NB4 (cell line): ENCODE data around the gene MAP3K20.

Source experiments
- DNase-seq: peaks from one replicate; pipeline ENCODE4 v3.0.0; 2010; ENCODE audit warnings: low read depth
- H3K4me3 ChIP-seq: one replicate; pipeline ENCODE4 v1.5.1; 2011; ENCODE audit warnings: mild to moderate bottlenecking, low read depth, low read length, moderate library complexity
- MYC ChIP-seq: IDR thresholded peaks from 2 replicates; pipeline ENCODE4 v1.6.1; 2011; ENCODE audit warnings: low read depth, low read length
- POLR2A ChIP-seq: IDR thresholded peaks from 2 replicates; pipeline ENCODE4 v1.6.1; 2011; ENCODE audit warnings: mild to moderate bottlenecking; ENCODE audit not compliant: insufficient read length; ENCODE audit errors: extremely low read depth
- TF ChIP-seq, protein P1 (sequence below): IDR thresholded peaks from one replicate; pipeline ENCODE4 v1.5.1; 2012; ENCODE audit warnings: low read depth, low read length
- TF ChIP-seq, protein P2 (sequence below): IDR thresholded peaks from 2 replicates; pipeline ENCODE4 v1.6.1; 2011; ENCODE audit warnings: low read depth, low read length

The MAP3K20 gene

DNA sequence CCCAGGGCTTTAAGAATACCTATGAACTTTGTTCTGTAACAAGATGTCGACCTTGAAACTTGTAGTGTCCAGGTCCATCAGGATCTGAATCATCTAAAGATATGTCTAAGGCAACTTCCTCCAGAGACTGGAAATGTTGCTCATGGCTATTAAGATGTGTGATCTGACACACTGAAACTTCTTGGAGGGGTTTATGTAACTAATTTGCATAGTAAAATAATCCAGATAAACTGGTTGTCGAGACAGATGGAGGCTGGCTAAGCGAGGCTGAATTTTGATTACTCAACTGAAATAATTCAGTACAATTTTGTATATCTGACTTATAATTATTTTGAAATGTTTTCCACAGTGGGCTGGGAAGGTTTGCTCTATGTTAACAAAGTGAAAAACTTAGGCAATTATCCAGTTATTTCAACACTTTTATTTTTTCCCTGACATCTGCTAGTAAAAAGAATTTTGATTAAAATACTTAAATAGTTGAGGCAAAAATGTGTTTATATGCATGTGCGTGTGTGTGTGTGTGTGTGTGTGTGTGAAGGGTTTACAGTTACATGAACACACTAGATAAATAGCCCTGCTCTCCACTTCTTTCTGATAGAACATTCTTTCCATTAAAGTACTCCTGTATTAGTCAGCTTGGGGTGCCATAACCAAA is 11.4 kb upstream of the MAP3K20 start:
- TF ChIP-seq MYC, result no peak
- TF ChIP-seq, protein P1, sequence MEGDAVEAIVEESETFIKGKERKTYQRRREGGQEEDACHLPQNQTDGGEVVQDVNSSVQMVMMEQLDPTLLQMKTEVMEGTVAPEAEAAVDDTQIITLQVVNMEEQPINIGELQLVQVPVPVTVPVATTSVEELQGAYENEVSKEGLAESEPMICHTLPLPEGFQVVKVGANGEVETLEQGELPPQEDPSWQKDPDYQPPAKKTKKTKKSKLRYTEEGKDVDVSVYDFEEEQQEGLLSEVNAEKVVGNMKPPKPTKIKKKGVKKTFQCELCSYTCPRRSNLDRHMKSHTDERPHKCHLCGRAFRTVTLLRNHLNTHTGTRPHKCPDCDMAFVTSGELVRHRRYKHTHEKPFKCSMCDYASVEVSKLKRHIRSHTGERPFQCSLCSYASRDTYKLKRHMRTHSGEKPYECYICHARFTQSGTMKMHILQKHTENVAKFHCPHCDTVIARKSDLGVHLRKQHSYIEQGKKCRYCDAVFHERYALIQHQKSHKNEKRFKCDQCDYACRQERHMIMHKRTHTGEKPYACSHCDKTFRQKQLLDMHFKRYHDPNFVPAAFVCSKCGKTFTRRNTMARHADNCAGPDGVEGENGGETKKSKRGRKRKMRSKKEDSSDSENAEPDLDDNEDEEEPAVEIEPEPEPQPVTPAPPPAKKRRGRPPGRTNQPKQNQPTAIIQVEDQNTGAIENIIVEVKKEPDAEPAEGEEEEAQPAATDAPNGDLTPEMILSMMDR, result no peak
- TF ChIP-seq POLR2A, result no peak
- TF ChIP-seq, protein P2, sequence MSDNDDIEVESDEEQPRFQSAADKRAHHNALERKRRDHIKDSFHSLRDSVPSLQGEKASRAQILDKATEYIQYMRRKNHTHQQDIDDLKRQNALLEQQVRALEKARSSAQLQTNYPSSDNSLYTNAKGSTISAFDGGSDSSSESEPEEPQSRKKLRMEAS, result no peak
- no peak overlapping the region for H3K4me3 ChIP-seq
- no peak for DNase-seq

DNA sequence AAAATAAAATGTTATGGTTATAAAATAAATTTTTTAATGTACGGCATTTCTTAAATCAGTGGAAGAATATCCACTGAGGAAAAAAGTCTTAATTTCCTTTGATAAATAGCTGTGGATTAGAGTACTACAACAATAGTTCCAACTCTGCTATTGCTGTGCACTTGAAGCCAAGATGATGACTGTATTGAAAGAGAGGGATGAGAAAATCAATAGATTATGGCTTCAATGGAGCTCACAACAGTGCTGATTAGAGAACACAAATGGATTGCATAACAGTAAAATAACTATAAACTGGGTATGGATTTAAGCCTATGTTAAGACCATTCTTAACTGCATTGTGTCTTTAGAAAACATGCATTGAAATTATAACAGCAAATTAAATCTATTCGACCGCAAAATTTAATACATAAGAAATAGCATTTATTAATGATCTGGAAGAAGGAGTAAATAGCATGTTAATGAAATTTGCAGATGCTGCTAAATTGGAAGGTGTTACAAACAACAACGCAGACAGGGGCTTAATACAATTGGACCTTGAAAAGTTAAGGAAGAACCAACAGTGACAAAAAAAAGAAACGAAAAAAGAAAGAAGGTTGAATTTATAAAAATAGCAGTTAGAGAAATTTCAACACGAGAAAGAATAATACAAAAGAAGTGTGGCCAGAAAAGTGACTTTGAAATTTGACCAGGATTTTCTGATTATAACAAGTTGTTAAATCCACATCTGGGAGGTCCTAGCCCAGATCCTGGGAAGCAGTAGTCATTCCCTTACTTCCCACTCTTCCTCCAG is 8.6 kb upstream of the MAP3K20 start:
- no peak for TF ChIP-seq MYC
- TF ChIP-seq, protein P1, result no peak
- TF ChIP-seq POLR2A, result no peak
- TF ChIP-seq, protein P2, result no peak
- no peak overlapping the region for H3K4me3 ChIP-seq
- DNase-seq, result no peak

DNA sequence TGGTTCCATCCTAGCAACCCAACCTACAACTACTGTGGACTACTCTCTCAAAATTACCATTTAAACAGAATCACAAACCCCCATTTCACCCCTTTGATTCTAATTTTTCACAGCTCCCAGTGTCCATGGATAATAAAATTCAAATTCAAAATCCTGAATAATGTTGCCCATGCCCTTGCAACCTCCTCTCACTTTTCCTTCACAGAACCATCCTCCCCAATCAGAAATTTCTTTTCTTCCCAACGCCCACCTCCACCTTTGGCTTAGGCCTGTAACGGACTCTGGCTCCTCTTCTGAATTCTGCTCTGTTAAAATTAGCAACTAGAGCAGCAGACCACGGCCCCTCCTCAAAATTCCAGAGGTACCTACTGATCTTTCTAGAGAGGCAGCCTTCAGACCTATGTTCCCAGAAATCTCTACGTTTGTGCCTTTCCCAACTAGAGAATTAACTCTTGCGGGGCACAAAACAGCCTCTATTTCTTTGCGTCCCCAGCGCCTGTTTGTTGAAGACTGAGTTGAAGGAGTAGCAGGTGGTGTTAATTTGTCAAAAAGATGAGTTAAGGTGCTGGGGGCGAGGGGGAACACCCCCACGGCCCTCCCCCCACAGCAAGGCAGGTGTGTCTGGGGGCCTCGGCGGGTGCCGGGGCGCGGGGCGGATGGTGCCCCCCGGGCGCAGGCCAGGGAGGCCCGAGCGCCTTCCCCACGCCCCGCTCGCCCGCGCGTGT is 428 bp upstream of the MAP3K20 start:
- no peak for DNase-seq
- TF ChIP-seq, protein P1, result no peak
- TF ChIP-seq POLR2A, result no peak
- TF ChIP-seq, protein P2, result 0 out of 2 replicates have a peak, but pooled peaks have one; percentile 3
- peak overlapping the region; percentile 81 for H3K4me3 ChIP-seq

DNA sequence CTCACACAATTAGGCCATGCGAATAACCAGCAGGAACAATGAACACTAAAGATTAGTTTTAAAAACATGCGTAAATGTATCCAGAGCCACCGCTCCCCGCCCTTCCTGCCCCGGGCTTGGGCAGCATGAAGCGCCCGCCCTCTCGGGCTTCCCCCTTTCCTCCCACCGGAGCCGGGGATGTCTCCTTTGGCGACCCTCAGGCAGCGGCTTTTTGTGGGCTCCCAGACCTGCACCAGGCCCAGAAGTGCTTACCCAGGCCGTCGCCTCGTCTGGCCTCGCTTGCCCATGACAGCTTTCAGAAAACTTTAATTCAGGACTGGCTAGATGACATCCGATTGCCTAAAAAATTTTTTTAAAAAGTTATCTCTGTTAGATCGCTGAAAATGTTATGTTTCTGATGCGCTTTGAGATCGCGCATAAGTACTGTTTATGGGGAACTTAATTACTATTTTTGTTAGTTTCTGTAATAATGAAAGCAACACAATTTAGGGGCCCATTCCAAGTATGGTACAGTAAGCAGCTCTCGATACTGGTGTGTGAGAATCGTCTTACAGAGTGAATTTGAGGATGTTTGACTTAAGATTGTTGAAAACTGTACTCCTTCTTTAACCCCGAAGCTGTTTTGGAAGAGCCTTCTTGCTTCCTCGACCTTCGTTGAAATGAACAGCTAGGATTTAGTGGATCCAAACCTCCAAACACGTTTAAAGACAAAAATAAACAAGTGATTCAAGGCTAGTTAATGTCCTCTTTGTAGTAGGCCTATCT is 1.1 kb downstream of the MAP3K20 start:
- H3K4me3 ChIP-seq, result peak overlapping the region; percentile 81
- TF ChIP-seq POLR2A (no peak), MYC (no peak)
- TF ChIP-seq, protein P1, result no peak
- TF ChIP-seq, protein P2, result no peak
- peak; percentile 51 for DNase-seq

DNA sequence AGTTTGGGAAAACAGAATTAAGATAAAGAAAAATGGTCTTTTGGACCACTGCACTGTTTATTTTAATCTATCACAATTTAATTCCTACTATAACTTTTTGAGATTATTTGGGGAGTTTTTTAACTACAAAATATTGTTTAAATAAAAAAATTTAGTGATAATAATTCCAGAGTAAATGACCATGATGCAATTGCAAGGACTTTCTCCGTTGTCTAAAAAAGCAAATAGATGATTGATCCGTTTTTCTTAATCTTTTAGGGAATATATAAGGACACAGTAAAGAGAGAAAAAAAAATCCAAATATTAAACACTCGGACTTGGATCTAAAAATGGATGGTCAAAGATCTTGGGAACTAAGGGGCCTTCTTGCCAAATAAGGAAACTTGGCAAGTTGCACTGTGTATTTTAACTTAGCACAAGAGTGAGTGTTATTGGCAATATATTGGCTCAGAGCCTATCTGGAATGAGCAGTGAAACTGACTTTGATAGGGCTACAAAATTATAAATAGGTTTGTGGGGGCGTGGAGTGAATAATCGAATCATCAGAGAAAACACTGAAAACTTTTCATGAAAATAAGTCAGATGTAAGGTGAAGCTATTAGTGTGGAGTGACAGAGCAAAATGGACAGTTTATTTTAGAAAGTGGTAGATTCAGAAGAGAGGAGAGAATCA is 2.0 kb downstream of the MAP3K20 start:
- DNase-seq, result peak; percentile 19
- TF ChIP-seq, protein P1, result no peak
- no peak for TF ChIP-seq POLR2A
- TF ChIP-seq, protein P2, result no peak
- no peak for TF ChIP-seq MYC
- H3K4me3 ChIP-seq, result peak overlapping the region; percentile 81
